Stimulated activated naive B cell treated with anti-CD40 and anti-IgM and Interleukin-4, amounts not matched to agents 10 μg/mL and 1 μg/mL and 100 μg/mL, for 72 hours (primary cell): ENCODE measurements around the gene ZXDC.

ENCODE experiments used
- ATAC-seq, 2 donors: fragments of 150-1000 bp; cut with Tn5 transposase; replicated peaks; 2 replicates each; pipeline ENCODE4 v1.10.0; 2021; ENCODE audit warnings: moderate library complexity in 1 of 2
- DNase-seq: peaks from one replicate; pipeline ENCODE4 v3.0.0; 2021
- H3K27ac Mint-ChIP-seq: one replicate; pipeline ENCODE4 v1.8.0; 2022; ENCODE audit warnings: mild to moderate bottlenecking, mixed read lengths
- H3K27me3 Mint-ChIP-seq, 2 donors: one replicate each; pipeline ENCODE4 v1.8.0; 2022; ENCODE audit warnings: mixed read lengths in 2 of 2
- H3K36me3 Mint-ChIP-seq, 2 donors: one replicate each; pipeline ENCODE4 v1.8.0; 2022; ENCODE audit warnings: mixed read lengths in 2 of 2, mild to moderate bottlenecking in 1 of 2
- H3K4me1 Mint-ChIP-seq, 2 donors: one replicate each; pipeline ENCODE4 v1.8.0; 2022; ENCODE audit warnings: mixed read lengths in 2 of 2, mild to moderate bottlenecking in 1 of 2
- H3K4me3 Mint-ChIP-seq, 2 donors: one replicate each; pipeline ENCODE4 v1.8.0; 2022; ENCODE audit warnings: mild to moderate bottlenecking in 2 of 2, mixed read lengths in 2 of 2, moderate library complexity in 1 of 2
- H3K9me3 Mint-ChIP-seq, 2 donors: one replicate each; pipeline ENCODE4 v1.8.0; 2022; ENCODE audit warnings: mixed read lengths in 2 of 2, mild to moderate bottlenecking in 1 of 2

The ZXDC gene

DNA sequence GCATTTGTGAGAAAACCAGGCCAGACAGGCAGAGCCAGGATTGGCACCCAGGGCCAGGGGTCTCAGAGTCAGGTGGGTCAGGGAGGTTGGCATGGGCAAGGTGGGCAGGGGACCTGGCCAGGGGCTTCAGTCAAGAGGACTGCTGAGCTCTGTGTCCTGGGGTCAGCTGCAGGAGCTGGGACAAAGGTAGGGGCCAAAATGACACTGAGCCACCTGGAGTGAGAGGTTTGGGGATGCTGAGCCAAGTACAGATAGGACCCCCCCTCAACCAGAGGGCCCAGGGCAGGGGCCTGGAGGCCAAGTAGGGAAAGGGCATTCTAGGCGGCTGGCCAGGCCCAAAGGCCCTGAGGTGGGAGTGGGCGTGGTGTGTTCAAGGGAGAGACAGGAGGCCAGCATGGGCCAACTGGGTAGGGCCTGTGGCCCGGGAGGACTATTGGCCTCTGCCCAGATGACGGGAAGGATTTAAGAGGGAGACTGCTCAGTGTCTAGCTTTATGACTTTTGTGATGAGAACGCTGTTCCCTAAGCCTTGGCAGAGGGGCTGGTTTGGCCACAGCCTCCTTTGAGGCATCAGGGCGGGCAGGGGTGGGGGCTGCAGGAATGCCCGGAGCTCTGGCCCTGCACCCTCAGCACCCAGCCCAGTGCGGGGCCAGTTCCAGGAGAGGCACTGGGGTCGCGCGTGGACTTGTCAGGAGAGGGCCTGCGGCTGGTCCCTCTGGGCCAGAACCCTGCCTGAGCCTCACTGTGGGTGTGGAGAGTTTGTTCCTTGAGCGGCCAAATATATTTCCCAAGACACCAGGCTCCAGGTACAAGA lies 77.9 kb downstream of the ZXDC start:
- ATAC-seq (no peak), DNase-seq (no peak)
- Mint-ChIP-seq H3K4me3 (no peak overlapping the region), H3K36me3 (peaks cover 2 to 12% of the 10 kb centered on the region in 2 donors), H3K9me3 (peaks cover 7 to 17% of the 10 kb centered on the region in 2 donors), H3K27ac (peak overlapping the region; percentile 48), H3K27me3 (peaks cover 44 to 49% of the 10 kb centered on the region in 2 donors), H3K4me1 (peaks cover 0 to 12% of the 10 kb centered on the region in 2 donors)

- peaks cover 7 to 17% of the 10 kb centered on the region in 2 donors for H3K9me3 Mint-ChIP-seq
- H3K27me3 Mint-ChIP-seq, result peaks cover 43 to 55% of the 10 kb centered on the region in 2 donors
- H3K4me1 Mint-ChIP-seq, result peaks cover 0 to 12% of the 10 kb centered on the region in 2 donors
- H3K27ac Mint-ChIP-seq, result no peak overlapping the region
- ATAC-seq (no peak), DNase-seq (no peak)
- no peak overlapping the region for H3K4me3 Mint-ChIP-seq
- H3K36me3 Mint-ChIP-seq, result peaks cover 2 to 12% of the 10 kb centered on the region in 2 donors
Measured at GRCh38 chr3:126396536-126396935, 79.2 kb downstream of the ZXDC start.

DNA sequence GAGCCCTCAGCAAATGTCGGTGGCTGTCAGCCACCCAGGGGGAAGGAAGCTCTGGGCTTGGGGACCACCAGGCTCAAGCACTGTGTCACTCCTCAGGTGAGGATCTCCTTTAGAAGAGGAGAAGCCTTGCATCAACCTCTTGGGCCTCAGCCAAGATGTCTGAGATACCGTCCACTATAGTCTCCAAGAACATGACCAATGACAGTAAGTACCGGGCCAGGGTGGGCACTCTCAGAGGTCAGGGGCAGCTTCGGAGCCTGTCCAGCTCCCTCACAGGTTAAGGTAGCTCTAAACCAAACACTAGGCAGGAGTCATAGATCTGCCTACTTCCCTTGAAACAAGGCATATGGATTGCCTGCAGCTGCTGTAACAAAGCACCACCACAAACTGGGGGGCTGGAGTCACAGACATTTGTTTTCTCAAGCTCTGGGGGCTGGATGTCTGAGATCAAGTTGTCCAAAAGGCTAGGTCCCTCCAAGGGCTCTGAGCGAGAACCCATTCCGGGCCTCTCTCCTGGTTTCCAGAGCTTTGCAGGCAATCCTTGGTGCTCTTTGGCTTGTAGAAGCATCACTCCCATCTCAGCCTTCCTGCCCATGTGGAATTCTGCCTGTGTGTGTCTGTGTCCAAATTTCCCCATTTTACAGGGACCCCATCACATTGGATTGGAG lies 79.7 kb downstream of the ZXDC start:
- peaks cover 7 to 17% of the 10 kb centered on the region in 2 donors for H3K9me3 Mint-ChIP-seq
- H3K27me3 Mint-ChIP-seq, result peaks cover 44 to 60% of the 10 kb centered on the region in 2 donors
- no peak for DNase-seq
- H3K27ac Mint-ChIP-seq, result no peak overlapping the region
- no peak overlapping the region for H3K4me3 Mint-ChIP-seq
- H3K4me1 Mint-ChIP-seq, result peaks cover under 1 to 12% of the 10 kb centered on the region in 2 donors
- ATAC-seq, result no peak
- peaks cover 2 to 12% of the 10 kb centered on the region in 2 donors for H3K36me3 Mint-ChIP-seq

DNA sequence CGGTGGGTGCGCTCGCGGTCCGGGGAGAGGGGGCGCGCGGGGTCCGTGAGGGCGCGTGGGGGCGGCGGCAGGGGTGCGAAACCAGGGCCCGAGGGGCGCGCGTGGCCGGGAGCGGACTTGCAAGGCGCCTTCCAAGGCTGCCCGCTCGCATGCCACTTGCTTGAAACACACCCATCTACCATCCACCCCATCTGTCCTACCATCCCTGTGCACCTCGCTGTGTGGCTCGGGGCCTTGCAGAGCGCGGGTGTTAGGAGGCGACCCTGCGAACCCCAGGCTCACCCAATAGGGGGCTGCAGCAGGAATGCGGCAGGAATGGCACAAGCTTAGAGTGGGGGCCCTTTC lies 80.7 kb downstream of the ZXDC start:
- ATAC-seq (no peak), DNase-seq (no peak)
- Mint-ChIP-seq H3K27me3 (peaks cover 51 to 69% of the 10 kb centered on the region in 2 donors), H3K4me1 (peaks cover 9 to 16% of the 10 kb centered on the region in 2 donors), H3K4me3 (no peak overlapping the region), H3K36me3 (peaks cover 2 to 10% of the 10 kb centered on the region in 2 donors), H3K9me3 (peaks cover 7 to 14% of the 10 kb centered on the region in 2 donors), H3K27ac (no peak overlapping the region)

GRCh38 chr3:126394179-126394976 lies 81.3 kb downstream of the ZXDC start, which contains the start of gene CFAP100:
Gene CFAP100 (plus strand): TSS chr3:126394909. CDS start chr3:126396001, 1,092 bp downstream.
- Mint-ChIP-seq H3K27me3 (peaks cover 56 to 74% of the 10 kb centered on the region in 2 donors), H3K9me3 (peaks cover 5 to 11% of the 10 kb centered on the region in 2 donors)

GRCh38 chr3:126393563-126393962 lies 82.1 kb downstream of the ZXDC start:
- DNase-seq (no peak), ATAC-seq (no peak)
- Mint-ChIP-seq H3K36me3 (peaks cover 0 to 5% of the 10 kb centered on the region in 2 donors), H3K9me3 (peaks cover 0 to 4% of the 10 kb centered on the region in 2 donors), H3K4me1 (peaks cover 10 to 18% of the 10 kb centered on the region in 2 donors), H3K27ac (no peak overlapping the region), H3K4me3 (no peak overlapping the region), H3K27me3 (peaks cover 57 to 73% of the 10 kb centered on the region in 2 donors)

More at GRCh38 chr3:126394179-126394976, 81.3 kb downstream of the ZXDC start, which contains the start of gene CFAP100:
- Mint-ChIP-seq H3K36me3 (peaks cover 2 to 9% of the 10 kb centered on the region in 2 donors), H3K4me3 (no peak within 1 kb of the TSS), H3K27ac (no peak within 1 kb of the TSS), H3K4me1 (peaks cover 14 to 15% of the 10 kb centered on the region in 2 donors)
- no peak for ATAC-seq
- DNase-seq, result no peak

GRCh38 chr3:126392246-126392645 lies 83.4 kb downstream of the ZXDC start:
- ATAC-seq (no peak), DNase-seq (no peak)
- Mint-ChIP-seq H3K27ac (no peak overlapping the region), H3K4me3 (no peak overlapping the region), H3K4me1 (peaks cover 10 to 18% of the 10 kb centered on the region in 2 donors), H3K27me3 (peaks cover 66 to 81% of the 10 kb centered on the region in 2 donors), H3K36me3 (no peaks in the 10 kb centered on the region), H3K9me3 (no peaks in the 10 kb centered on the region)

DNA sequence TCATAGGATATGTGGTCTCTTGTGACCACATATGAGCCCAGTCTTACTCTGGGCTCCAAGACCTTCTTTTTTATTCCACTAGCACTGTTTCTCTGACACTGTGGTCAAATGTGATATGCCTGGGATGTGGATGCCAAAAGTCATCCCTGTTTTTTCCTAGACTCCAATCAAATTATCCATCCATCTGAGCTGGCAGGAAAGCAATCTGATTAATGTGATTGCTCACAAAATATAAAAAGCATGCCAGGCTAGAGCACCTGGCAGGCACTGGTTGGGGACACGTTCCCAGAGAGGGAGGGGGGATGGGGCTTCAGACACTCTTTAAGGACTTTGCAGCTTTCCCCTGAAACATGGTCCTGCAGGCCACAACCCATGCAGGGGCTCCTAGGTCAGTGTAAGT lies 84.1 kb downstream of the ZXDC start:
- Mint-ChIP-seq H3K4me1 (peaks cover 10 to 18% of the 10 kb centered on the region in 2 donors), H3K9me3 (no peaks in the 10 kb centered on the region), H3K27ac (no peak overlapping the region), H3K4me3 (no peak overlapping the region), H3K27me3 (peaks cover 66 to 78% of the 10 kb centered on the region in 2 donors), H3K36me3 (no peaks in the 10 kb centered on the region)
- no peak for ATAC-seq
- no peak for DNase-seq

DNA sequence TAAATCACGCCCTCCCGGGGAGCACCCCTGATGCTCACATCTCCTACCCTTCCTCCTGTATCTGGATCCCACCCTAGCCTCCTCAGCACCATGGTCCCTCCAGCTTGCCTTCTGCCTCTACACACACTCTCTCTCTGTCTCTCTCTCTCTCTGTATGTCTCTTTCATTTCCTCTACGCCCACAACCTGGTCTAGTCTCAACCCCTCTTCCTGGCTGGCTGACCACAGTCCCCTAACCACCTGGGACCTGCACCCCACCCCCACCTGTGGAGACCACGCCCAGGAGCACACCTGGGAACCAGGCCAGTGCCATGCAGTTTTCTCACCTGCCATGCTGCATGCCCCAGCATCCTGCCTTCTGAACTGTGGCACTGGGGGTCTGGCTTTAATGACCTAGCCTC lies 84.9 kb downstream of the ZXDC start:
- ATAC-seq (peak in 1 of 2 donors; percentile 8), DNase-seq (no peak)
- peak overlapping the region in 1 of 2 donors; percentile 58 for H3K4me3 Mint-ChIP-seq

GRCh38 chr3:126390201-126390600 lies 85.5 kb downstream of the ZXDC start:
- peaks cover 61 to 71% of the 10 kb centered on the region in 2 donors for H3K27me3 Mint-ChIP-seq
- H3K4me1 Mint-ChIP-seq, result peaks cover 10 to 18% of the 10 kb centered on the region in 2 donors
- H3K9me3 Mint-ChIP-seq, result no peaks in the 10 kb centered on the region
- no peak overlapping the region for H3K4me3 Mint-ChIP-seq
- no peak for DNase-seq
- no peak for ATAC-seq
- no peak overlapping the region for H3K27ac Mint-ChIP-seq
- no peaks in the 10 kb centered on the region for H3K36me3 Mint-ChIP-seq

More for the DNA sequence above, 84.9 kb downstream of the ZXDC start:
- Mint-ChIP-seq H3K27ac (peak overlapping the region; percentile 21), H3K27me3 (peaks cover 64 to 77% of the 10 kb centered on the region in 2 donors), H3K9me3 (no peaks in the 10 kb centered on the region), H3K36me3 (no peaks in the 10 kb centered on the region), H3K4me1 (peaks cover 10 to 18% of the 10 kb centered on the region in 2 donors)

- Mint-ChIP-seq H3K27ac (peak overlapping the region; percentile 74), H3K4me3 (peak overlapping the region; percentile 56 to 66), H3K27me3 (peaks cover 61 to 67% of the 10 kb centered on the region in 2 donors)
Measured at GRCh38 chr3:126389794-126390146, 85.9 kb downstream of the ZXDC start.

GRCh38 chr3:126389112-126389793 lies 86.4 kb downstream of the ZXDC start:
- Mint-ChIP-seq H3K4me3 (peak overlapping the region; percentile 56 to 66), H3K27me3 (peaks cover 61 to 63% of the 10 kb centered on the region in 2 donors), H3K9me3 (no peaks in the 10 kb centered on the region), H3K4me1 (peaks cover 10 to 18% of the 10 kb centered on the region in 2 donors), H3K27ac (peak overlapping the region; percentile 74), H3K36me3 (no peaks in the 10 kb centered on the region)
- ATAC-seq, result peak; percentile 95 to 97
- peak; percentile 75 for DNase-seq

More at GRCh38 chr3:126389794-126390146, 85.9 kb downstream of the ZXDC start:
- Mint-ChIP-seq H3K4me1 (peaks cover 10 to 18% of the 10 kb centered on the region in 2 donors), H3K36me3 (no peaks in the 10 kb centered on the region), H3K9me3 (no peaks in the 10 kb centered on the region)
- ATAC-seq, result no peak
- DNase-seq, result no peak
